ENCODE data around the gene RNF4. TPM values are rescaled to one million over a fixed set of nuclear protein-coding genes. Genes with fewer than 3 reads are reported as not detected.
"Not testable (repeated sequence)": the region's sequence is repeated elsewhere in the genome, so short reads cannot be mapped to it uniquely, and the experiment has no call there.

The RNF4 gene, protein sequence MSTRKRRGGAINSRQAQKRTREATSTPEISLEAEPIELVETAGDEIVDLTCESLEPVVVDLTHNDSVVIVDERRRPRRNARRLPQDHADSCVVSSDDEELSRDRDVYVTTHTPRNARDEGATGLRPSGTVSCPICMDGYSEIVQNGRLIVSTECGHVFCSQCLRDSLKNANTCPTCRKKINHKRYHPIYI
- 31.1 and 36.9 TPM in 2 replicates for total RNA-seq

DNA sequence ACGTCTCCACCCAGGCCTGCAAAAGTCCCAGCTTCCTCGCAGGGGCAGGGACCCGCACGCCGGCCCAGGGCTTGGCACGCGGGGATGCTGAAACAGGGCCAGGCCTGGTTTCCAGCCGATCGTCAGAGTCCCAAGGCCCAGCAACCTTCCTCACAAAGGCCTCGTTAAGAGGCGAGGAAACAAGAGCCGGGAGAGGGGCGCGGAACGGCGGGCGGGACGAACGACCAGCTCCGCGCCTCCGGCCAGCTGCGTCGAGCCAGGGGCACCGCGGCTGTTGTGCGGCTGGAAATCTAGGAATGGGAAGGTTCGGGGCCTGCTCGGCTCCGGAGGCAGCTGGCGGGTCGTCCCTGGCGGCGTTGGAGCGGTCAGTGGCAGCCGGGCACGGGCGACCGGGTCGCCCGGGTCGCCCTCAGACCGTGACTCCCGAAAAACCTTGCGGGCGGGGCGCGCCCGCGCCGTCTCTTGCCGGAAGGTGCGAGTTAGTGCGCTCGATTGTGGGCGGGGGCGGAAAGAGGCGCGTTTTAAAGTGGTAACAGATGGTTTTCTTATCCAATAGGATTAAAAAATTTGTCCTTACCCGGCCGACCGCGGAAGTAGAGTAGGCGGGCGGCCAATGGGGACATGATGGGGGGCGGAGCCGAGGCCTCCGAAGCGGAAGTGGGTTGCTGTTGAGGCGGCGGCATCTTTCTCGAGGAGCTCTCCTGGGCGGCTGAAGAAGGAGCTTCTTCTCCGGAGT lies at the start of gene RNF4:
TSS of gene RNF4 (plus strand) at position 651 of the 736 bp plus-strand sequence. CDS start 21,388 bp downstream, outside the sequence.
- DNase-seq (ENCODE audit: low read depth in 2 of 2) = peak; percentile 87 to 97

DNA sequence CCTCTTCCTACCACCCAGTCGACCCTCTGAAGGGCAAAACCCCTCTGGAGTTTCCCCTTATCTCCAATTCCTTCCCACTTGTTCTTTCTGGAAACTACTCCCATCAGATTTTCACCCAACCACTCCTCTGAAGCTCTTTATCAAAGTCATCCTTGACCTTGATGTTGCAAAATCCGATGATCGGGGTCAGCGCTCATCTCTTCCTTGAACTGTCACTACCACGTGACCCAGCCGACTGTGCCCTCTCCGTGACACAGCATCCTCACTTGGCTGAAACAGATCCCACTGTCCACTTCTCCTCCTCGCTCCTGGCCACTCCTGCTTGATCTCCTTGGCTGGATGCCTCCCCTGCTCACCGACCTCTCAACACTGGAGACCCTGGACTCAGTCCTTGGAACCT lies 49.1 kb upstream of the RNF4 start:
- no peak for DNase-seq (ENCODE audit: low read depth in 2 of 2)

DNA sequence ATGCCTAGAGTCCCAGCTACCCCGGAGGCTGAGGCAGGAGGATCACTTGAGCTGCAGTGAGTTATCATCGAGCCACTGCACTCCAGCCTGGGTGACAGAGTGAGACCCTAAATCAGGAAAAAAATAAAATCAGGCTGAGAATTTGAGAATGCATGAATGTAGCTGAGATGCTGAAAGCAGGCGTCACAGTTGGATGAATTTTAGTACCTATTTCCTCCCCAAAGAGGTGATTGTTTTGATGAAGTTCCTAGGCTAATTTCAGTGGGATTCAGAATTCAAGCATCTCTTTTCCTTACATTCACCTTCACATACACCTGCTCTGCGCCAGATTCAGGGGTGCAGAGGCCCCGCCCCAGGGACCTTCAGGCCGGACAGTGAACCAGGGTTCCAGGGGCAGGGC lies 47.0 kb upstream of the RNF4 start:
- no peak for DNase-seq (ENCODE audit: low read depth in 2 of 2)

DNA sequence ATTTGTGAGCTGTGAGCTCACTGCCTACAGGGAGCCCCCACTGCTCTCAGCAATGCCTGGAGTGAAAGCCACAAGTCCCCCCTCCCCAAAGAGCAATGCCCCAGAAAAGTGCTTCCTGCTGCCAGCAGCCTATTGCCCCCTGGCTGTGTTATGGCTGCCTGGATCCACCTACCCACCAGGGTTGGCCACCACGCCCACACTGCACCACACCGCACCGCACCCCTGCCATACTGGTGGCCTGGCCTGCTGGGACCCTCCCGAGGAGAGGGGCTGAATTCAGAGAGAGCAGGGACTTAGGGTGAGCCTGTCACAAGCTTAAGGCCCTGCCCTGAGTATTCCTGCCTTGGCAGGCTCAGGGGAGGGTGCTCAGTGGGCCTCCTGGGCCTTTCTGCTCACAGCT lies 45.8 kb upstream of the RNF4 start:
- no peak for DNase-seq (ENCODE audit: low read depth in 2 of 2)

DNA sequence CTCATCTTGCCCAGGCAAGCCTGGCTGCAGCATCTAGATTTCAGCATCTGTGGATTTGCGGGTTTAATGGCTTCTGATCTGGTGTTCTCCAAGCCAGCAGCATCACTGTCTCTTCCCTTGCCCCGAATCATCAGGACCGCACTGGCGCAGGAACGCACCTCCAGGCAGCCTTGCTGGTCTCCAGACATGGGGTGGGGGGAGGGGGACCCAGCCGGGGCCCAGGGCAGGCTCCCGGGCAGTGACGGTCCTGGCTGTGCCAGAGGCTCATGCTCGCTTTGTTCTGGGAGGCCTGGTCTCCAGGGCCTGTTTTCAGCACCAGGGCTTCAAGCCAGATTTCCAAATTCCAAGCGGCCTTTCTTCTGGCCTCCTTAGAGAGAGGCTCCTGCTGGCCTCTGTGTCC lies 45.2 kb upstream of the RNF4 start:
- DNase-seq (ENCODE audit: low read depth in 2 of 2) = no peak

DNA sequence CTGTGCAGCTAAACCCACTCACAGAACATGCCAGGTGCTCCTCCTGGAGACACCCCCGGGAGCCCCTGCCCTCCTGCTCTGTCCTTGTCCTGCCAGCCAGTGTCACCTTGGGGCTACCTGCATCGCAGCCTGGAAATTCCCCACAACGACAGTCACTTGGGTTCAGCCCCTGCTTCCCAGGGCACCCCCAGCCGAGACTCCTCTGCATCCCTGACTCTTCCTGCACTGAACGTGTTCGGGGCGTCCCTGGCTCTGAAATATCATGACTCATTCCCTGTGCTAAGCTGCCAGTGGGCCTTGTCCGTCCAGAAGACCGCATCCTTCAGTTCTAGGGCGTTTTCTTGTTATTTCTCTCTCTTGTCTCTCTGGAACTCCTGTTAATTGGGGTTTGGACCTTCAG lies 44.3 kb upstream of the RNF4 start:
- no peak for DNase-seq (ENCODE audit: low read depth in 2 of 2)

DNA sequence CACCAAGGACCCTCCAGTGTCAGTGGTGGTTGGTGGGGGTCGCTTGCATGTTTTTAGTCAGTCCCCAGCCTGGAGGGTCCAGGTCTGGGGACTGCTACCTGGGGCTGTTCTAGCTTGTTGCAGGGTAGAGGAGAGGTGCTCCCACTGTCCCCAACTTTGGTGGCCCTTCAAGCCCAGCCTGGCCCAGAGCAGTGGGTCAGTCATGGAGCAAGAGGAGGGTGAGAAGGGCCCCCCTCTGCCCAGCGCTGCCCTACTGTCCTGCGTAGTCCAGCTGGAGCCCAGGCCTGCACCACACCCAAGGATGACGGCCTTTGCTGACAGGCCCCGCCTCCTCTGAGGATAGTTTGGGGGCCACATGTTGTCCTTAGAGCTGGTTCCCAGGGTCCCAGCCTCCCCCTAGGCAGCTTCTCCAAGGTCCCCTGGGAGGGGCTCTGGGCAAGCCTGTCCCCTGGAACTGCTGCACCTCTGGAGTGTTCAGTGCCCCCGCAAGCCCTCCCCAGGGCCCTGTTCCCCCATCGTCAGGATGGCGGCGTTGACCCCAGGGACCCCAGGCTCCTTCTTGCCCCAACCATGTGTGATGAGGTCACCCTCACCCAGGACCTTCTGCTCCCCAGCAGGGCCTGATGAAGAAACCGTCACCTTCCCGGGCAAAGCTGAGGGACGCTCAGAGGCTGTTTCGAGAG lies 43.4 kb upstream of the RNF4 start:
- DNase-seq (ENCODE audit: low read depth in 2 of 2) = no peak

DNA sequence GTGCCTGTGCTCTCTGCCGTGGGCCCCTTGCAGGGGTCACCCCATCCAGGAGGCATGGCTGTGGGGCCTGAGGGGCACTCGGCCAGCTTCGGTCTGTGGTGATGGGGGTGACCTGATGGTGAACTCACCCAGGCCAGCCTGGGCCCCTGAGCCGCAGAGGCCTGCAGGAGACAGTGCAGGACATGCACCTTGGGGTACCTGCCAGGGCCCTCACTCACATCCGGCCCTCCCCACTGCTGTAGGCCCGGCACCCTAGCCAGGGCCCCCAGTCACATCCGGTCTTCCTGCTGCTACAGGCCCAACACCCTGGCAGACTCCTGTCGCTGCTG lies 42.9 kb upstream of the RNF4 start:
- no peak for DNase-seq (ENCODE audit: low read depth in 2 of 2)

DNA sequence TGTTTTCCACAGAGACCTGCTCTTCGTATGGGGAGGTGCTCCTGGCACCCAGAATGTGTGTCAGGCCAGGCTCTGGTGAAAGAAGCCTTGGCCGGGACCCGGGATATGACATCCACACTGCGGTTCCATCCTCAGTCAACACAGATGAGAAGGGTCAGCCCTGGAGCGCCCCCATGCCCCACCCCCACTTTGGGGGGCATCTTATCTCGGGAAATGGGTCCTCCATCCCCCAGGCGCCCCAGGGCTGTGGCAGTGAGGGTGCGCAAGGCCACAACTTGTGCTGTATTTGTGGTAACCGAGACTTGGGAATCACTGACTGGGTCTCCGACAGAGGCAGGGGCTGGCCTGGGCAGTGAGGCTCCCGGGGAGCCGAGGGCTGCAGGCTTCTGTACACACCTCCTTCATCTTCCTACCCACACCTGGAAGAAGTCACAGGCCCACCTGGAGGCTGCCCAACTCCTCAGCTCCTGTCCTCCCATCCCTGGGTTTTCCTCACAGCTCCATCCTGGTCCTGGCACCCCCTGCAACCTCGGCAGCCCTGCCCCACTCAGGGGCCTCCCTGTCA lies 42.1 kb upstream of the RNF4 start:
- no peak for DNase-seq (ENCODE audit: low read depth in 2 of 2)

DNA sequence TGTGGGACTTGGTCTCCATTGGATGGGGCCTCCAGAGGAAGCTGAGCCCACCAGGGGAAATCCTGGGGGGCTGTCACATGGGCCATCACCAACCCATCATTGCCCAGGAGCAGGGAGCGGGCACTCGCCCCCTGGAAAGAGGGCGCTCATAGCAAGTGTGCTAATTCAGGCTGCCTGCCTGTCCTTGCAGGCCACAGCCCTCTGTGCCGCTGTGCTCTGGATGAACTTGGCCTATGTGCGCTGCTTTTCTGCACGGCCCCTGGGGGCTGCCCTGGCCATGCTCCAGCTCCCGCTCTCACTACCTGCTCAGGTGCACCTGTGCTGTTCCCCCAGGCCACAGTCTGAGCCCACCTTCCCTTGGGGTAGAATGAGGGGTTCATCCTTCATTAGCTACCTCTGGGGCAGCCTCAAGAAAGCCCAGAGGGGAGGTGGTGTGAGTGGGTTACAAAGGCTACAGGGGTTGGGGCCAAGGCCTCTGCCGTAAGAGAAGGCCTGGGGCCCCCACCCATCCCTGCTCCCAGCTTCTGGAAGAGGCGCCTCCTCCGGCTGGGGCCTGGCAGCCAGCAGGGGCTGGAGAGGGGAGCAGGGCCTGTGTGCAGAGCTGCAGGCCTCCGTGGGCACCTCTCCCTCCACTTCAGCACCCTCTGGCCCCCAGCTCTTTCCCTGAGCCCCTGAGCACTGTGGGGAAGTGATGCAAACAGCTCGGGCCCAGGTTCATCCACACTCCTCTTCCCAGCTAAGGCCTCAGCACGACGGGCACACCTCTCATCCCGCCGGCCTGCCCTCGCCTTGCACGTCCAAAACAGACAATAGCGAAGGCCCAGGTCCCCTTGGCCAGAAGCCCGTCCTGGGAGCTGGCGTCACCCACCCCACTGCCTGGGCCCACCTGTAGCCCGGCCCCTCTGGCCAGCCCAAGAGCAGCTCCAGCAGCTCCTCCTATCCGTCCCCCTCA lies 41.2 kb upstream of the RNF4 start:
- DNase-seq (ENCODE audit: low read depth in 2 of 2) = no peak

DNA sequence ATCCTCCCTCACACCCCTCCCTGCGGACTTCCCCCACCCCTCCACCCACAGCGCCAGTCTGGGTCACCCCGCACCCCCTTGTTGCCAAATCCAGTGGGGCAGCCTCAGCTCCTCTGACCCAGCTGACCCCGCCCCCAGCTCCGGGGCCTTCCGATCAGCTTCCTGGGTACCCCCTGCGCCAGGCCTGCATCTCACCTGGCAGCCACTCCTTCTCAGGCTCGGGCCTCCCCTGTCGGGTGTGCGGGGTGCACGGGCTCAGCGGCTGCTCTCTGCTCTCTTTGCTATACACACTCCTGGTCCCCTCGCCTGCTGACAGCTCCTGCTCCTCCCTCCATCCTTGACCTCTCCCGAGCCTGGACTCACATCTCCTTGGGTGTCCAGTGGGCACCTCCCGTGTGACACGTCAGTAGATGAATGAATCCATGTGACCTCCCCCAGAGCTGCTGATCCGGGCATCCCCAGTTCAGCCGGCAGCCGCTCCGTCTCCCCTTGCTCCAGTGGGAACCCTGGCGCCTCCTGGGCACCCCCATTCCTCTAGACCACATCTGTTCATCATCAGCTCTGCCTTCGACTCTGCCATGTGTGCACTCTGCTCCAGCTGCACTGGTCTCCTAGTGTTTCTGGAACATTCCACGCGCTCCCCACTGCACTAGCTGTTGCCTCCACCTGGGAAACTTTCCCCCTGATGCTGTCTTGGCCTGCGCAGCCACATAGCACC lies 40.3 kb upstream of the RNF4 start:
- DNase-seq (ENCODE audit: low read depth in 2 of 2) = no peak

DNA sequence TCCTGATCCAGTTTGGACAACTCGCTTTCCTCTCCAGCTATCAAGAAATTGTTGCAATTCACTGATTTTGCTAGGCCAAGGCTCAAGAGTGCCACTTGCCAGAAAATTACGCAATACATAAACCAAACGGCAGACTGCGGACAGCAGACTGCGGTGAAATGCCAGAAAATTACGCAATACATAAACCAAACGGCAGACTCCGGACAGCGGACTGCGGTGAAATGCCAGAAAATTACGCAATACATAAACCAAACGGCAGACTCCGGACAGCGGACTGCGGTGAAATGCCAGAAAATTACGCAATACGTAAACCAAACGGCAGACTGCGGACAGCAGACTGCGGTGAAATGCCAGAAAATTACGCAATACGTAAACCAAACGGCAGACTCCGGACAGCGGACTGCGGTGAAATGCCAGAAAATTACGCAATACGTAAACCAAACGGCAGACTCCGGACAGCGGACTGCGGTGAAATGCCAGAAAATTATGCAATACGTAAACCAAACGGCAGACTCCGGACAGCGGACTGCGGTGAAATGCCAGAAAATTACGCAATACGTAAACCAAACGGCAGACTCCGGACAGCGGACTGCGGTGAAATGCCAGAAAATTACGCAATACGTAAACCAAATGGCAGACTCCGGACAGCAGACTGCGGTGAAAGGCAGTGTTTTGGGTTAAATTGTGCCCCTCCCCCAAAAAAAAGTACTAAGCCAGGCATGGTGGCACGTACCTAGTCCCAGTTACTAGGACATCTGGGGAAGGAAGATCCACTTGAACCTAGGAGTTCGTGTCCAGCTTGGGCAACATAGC lies 38.8 kb upstream of the RNF4 start:
- not testable (repeated sequence) for DNase-seq (ENCODE audit: low read depth in 2 of 2)

DNA sequence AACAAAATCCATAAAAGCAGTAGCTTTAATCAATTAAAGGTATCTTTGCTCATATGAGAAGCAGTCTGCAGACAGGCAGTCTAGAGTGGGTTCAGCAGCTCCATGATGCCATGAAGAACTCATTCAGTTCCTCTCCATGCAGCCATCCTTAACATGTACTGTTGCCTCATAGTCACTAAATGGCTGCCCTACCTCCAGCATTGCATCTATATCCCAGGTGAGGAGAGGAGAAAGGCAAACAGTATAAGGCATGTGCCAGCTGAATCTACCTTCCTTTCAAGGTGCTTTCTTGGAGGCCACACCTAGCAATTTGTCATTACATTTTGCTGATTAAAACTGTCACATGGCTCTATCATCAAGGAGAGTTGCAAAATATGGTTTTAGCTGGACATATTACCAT lies 36.9 kb upstream of the RNF4 start:
- no peak for DNase-seq (ENCODE audit: low read depth in 2 of 2)

DNA sequence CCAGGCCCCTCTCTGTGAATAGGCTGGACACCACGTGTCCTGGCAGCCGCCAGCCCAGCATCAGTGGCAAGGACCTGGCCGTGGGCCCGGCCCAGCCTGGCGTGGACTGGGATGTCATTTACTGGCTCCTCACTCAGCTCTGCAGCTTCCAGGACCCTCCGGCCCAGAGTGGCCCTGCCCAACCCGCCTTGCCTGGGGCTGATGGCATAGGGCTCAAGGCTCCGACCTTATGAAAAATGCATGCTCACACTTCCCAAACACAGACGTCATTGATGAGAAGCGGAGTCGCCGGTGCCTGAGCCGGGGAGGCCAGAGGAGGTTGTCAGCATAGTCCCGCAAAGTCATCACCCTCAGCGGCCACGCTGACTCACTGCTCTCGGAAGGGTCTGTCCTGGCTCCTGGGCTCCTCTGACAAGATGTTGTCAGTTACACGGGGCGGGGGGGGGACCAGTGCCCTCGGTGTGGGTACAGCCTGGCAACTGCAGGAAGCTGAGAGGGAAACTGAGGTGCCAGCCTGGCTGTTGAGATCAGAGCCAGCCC lies 35.8 kb upstream of the RNF4 start:
- DNase-seq (ENCODE audit: low read depth in 2 of 2) = no peak

DNA sequence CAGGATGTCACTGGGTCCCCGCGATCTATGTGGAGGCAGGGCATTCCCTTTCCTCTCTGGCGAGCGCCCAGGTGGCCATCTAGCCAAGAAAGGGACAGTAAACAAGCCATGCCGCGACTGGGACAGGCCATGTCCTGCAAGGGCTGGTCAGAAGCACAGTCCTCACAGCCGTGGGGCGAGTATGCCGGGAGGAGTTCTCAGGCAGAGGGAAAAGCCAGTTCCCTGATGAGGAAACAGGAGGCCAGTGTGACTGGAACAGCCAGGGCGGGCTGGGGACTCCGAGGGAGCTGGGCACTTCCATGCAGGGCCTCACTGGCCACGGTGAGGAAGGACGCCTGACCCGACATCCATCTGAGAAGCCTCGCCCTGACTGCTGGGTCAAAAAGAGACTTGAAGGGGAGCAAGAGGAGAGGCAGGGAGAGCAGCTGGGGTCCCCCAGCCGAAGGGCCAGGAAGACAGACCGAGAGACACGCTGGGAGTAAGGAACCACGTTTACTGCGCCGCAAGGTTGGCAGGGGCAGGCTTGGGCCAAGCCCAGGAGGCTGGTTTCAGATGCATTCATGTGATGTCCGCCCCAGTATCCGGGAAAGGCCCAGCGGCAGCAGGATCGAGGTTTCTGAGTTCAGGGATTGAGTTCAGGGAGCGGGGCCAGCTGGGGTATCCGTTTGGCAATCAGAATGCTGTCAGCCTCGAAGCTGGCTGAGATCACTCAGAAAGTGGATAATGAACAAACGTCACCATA lies 35.1 kb upstream of the RNF4 start:
- DNase-seq (ENCODE audit: low read depth in 2 of 2) = no peak

DNA sequence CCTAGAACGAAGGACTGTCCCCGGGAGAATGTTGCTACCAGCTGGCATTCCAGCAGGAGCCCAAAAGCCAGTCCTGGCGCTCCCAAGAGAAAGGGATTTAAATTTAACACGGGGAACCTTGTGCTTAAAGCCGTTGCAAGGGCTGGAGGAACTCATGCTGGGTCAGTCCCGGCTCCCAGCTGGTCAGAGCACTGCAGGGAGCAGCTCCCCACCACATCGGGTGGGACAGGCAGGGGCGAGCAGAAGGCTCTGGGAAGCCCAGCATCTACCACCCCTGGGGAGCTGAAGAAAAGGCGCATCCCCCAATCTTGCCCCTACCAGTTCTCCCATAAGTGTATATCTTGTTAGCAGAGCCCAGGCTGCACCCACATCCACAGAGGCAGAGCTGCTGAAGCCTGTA lies 34.5 kb upstream of the RNF4 start:
- DNase-seq (ENCODE audit: low read depth in 2 of 2) = no peak

DNA sequence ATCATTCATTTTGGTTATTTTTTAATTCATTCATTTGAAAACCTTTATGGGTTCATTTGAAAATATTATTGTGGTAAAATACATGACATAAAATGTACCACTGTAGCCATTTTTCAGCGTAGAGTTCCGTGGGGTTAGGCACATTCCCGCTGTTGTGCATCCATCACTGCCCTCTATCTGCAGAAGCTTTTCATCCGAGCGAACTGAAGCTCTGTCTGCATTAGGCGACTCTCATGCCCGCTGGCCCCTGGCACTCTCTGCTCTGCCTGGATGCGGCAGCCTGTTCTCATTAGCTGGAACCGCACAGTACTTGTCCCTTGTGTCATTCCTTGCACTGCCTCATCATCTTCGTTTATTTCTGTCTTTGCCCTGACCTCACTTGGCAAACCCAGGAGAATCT lies 32.6 kb upstream of the RNF4 start:
- no peak for DNase-seq (ENCODE audit: low read depth in 2 of 2)

DNA sequence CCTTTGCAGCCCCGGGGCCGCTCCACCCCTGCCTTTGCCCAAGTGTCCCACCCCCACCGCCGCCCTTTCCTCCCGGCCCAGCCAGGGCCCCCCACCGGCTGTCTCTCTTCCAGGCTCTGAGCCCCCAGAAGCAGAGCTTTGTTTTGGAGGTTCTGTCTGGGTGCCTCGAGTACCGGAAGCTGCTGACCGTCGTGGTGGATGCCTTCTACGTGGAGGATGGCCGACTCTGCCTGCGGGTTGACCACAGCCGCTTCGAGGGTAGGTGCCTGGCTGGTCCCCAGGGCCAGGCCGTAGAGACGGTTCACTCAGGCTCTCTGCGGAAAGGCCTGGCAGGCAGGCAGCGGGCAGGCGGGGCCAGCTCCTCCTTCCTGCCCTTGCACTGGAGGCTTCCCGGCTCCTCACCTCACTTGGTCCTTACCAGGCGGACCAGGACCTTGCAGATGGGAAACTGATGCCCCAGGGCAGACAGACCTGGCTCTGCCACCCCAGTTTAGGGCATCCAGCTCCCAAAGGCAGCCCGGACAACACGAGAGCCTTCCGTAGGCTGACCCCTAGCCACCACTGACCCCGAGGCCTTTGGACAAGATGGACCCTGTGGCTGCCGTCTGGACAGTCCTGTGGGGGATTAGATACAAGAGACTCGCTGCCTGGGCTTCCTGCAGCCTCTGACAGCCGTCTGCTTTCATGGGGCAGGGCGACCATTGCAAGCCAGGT lies 32.0 kb upstream of the RNF4 start:
- no peak for DNase-seq (ENCODE audit: low read depth in 2 of 2)
